HepG2 (cell line): ENCODE data around the gene ADGRF5.

Experiments used
- EP300 ChIP-seq, 3 experiments: sonication (generic) in 1 of 3; formaldehyde crosslinking in 1 of 3; IDR thresholded peaks; 2 replicates each; pipeline versions ENCODE4 v1.5.1 to v1.6.1; 2011 to 2020; ENCODE audit warnings: low read depth in 2 of 3, low read length in 2 of 3, borderline replicate concordance in 1 of 3, improper control_type of control experiment in 1 of 3, mild to moderate bottlenecking in 1 of 3, missing genetic modification reagents in 1 of 3, moderate library complexity in 1 of 3
- FOXO1 ChIP-seq: sonication (generic); formaldehyde crosslinking; IDR thresholded peaks from 2 replicates; pipeline ENCODE4 v1.4.0; 2020; ENCODE audit warnings: missing genetic modification reagents
- HOXA7 ChIP-seq: sonication (generic); formaldehyde crosslinking; IDR thresholded peaks from 2 replicates; pipeline ENCODE4 v1.8.1; 2022; ENCODE audit warnings: mild to moderate bottlenecking, missing genetic modification reagents, moderate library complexity
- RAD21 ChIP-seq: fragments of 450-650 bp; formaldehyde crosslinking; IDR thresholded peaks from 2 replicates; pipeline ENCODE4 v1.5.0; 2020; ENCODE audit warnings: mild to moderate bottlenecking

GRCh38 chr6:46879003-46879402 is 42.7 kb downstream of the ADGRF5 start:
- TF ChIP-seq HOXA7: no peak
- TF ChIP-seq FOXO1 (CRISPR knock-in tag): no peak
- no peak for TF ChIP-seq EP300 (IDR thresholded peaks at IDR 0.05; ENCODE audit: low read depth in 2 of 2, low read length in 2 of 2)
- TF ChIP-seq EP300 (CRISPR knock-in tag; IDR thresholded peaks at IDR 0.05; ENCODE audit: borderline replicate concordance): no peak
- TF ChIP-seq RAD21 (CRISPR knock-in tag): no peak
